ENCODE results near the gene VPS33B. TPM values are rescaled to one million over a fixed set of nuclear protein-coding genes. Genes with fewer than 3 reads are reported as not detected.

Gene VPS33B
- total RNA-seq, 1 experiment from 2014 or later = 16.3 TPM

DNA sequence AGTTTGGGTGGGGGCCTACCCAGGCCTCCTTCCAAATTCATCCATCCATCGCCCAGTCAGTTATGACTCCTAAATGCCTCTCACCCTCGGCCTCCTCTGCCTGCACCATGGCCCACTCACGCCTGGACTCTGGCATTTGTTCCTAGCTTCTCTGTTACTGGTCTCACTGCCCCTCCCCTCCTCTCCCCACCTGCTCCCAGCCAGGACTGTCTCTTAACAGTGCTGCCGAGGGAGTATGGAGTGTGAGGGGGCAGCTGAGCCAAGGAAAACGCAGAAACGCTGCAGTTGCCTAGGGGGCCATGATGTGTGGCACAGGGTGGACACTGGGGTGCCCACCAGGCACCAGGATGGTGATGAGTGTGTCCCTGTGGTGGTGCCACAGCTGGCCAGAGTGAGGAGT is 64.6 kb downstream of the VPS33B start:
- Histone ChIP-seq H2BK12ac (ENCODE audit: insufficient read length, low read depth, low read length) (no peak overlapping the region), H3K56ac (ENCODE audit: insufficient read length, low read depth, low read length) (no peak overlapping the region), H4K5ac (ENCODE audit: insufficient read length, low read depth, low read length) (no peak overlapping the region), H3K4me2 (ENCODE audit: insufficient read depth, insufficient read length, low read length) (peak overlapping the region; percentile 41), H3K14ac (ENCODE audit: insufficient read depth, low read length) (no peak overlapping the region), H3T11ph (ENCODE audit: low read length) (no peak overlapping the region), H3K4me1 (ENCODE audit: insufficient read depth, low read length) (peaks cover 7% of the 10 kb centered on the region; the same call in 1 of the 2 replicates), H3K23me2 (ENCODE audit: insufficient read length, low read depth, low read length, poor library complexity, severe bottlenecking) (peaks cover 15% of the 10 kb centered on the region), H4K8ac (replicated peaks; ENCODE audit: insufficient read length, low read depth, low read length) (no peak overlapping the region), H3K9ac (ENCODE audit: extremely low read depth, insufficient read length, low read length) (no peak overlapping the region), H3K27ac (ENCODE audit: insufficient read length, low read depth, low read length) (no peak overlapping the region), H4K20me1 (ENCODE audit: control insufficient read depth, insufficient read depth, insufficient read length) (peaks cover 3% of the 10 kb centered on the region), H2BK15ac (ENCODE audit: low read depth, low read length) (no peak overlapping the region), H3K27me3 (ENCODE audit: insufficient read depth, low read length) (no peaks in the 10 kb centered on the region), H2BK120ac (ENCODE audit: low read depth, low read length, poor library complexity, severe bottlenecking) (no peak overlapping the region), H3K4ac (ENCODE audit: low read depth, low read length) (no peak overlapping the region), H2AK5ac (ENCODE audit: insufficient read length, low read length) (no peak overlapping the region), H3K79me2 (ENCODE audit: insufficient read depth, low read length) (no peaks in the 10 kb centered on the region), H2AFZ (ENCODE audit: low read length) (no peak overlapping the region), H2BK20ac (ENCODE audit: low read depth, low read length, poor library complexity, severe bottlenecking) (no peak overlapping the region), H3K18ac (ENCODE audit: insufficient read length, low read depth, low read length) (no peak overlapping the region), H4K91ac (ENCODE audit: insufficient read length, low read depth, low read length) (no peak overlapping the region), H2BK5ac (ENCODE audit: insufficient read length, low read length) (no peak overlapping the region), H3K79me1 (ENCODE audit: insufficient read depth, low read depth, low read length, poor library complexity, severe bottlenecking) (no peaks in the 10 kb centered on the region), H3K23ac (ENCODE audit: insufficient read length, low read depth, low read length) (no peak overlapping the region), H3K9me3 (ENCODE audit: control insufficient read depth, low read depth, low read length) (no peaks in the 10 kb centered on the region)
- peak overlapping the region; percentile 70 to 80 for H3K4me3 Mint-ChIP-seq
- H3K9me3 Mint-ChIP-seq = no peaks in the 10 kb centered on the region
- TF ChIP-seq, protein P1, sequence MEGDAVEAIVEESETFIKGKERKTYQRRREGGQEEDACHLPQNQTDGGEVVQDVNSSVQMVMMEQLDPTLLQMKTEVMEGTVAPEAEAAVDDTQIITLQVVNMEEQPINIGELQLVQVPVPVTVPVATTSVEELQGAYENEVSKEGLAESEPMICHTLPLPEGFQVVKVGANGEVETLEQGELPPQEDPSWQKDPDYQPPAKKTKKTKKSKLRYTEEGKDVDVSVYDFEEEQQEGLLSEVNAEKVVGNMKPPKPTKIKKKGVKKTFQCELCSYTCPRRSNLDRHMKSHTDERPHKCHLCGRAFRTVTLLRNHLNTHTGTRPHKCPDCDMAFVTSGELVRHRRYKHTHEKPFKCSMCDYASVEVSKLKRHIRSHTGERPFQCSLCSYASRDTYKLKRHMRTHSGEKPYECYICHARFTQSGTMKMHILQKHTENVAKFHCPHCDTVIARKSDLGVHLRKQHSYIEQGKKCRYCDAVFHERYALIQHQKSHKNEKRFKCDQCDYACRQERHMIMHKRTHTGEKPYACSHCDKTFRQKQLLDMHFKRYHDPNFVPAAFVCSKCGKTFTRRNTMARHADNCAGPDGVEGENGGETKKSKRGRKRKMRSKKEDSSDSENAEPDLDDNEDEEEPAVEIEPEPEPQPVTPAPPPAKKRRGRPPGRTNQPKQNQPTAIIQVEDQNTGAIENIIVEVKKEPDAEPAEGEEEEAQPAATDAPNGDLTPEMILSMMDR (conservative IDR thresholded peaks at IDR 0.05) = no peak
- no peaks in the 10 kb centered on the region for H3K27me3 Mint-ChIP-seq (ENCODE audit: low read depth)
- H3K27ac Mint-ChIP-seq = peak overlapping the region in 2 of 3 experiments; percentile 61 to 94; a peak in 2 of 7 replicates
- H3K36me3 Mint-ChIP-seq (ENCODE audit: insufficient read depth in 1 of 3, low read depth in 3 of 3) = peaks cover 13 to 48% (median 43%) of the 10 kb centered on the region in 3 experiments
- DNase-seq = no peak
- H3K4me1 Mint-ChIP-seq = peaks cover 15 to 16% of the 10 kb centered on the region in 2 experiments
- no CpG with 5 or more reads among the region's 6 CpGs for WGBS (ENCODE audit: extremely low coverage, insufficient read length, low lambda C conversion rate)

Data from H9 (cell line).